ENCODE measurements around the gene PSMD1.

DNA sequence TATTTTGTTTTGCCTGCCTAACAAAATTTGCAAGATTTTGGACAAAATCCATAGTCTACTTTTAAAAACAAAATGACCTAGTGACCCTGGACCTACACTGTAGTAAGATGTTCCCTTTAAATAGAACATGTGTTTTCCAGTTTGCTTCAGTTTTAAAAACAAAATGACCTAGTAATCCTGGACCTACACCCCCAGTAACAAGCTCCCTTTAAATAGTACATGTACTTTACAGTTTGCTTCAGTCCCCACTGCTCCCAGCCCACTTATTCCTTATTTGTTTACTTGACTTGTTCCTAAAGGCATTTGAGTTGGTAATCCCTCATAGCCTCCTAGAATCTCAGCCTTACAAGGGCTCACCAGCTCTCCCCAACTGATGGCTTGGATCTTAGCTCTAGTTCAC lies 102.6 kb downstream of the PSMD1 start:
- TF ChIP-seq, protein P1, sequence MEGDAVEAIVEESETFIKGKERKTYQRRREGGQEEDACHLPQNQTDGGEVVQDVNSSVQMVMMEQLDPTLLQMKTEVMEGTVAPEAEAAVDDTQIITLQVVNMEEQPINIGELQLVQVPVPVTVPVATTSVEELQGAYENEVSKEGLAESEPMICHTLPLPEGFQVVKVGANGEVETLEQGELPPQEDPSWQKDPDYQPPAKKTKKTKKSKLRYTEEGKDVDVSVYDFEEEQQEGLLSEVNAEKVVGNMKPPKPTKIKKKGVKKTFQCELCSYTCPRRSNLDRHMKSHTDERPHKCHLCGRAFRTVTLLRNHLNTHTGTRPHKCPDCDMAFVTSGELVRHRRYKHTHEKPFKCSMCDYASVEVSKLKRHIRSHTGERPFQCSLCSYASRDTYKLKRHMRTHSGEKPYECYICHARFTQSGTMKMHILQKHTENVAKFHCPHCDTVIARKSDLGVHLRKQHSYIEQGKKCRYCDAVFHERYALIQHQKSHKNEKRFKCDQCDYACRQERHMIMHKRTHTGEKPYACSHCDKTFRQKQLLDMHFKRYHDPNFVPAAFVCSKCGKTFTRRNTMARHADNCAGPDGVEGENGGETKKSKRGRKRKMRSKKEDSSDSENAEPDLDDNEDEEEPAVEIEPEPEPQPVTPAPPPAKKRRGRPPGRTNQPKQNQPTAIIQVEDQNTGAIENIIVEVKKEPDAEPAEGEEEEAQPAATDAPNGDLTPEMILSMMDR (conservative IDR thresholded peaks at IDR 0.05; ENCODE audit: low read depth, low read length): no peak
- TF ChIP-seq EZH2 (IDR thresholded peaks at IDR 0.05; ENCODE audit: borderline replicate concordance, low read depth, low read length, poor library complexity, severe bottlenecking): no peak
